Cardiac septum (tissue), 1 donor: ENCODE measurements around the gene POR. TPM values are rescaled to one million over a fixed set of nuclear protein-coding genes. Genes with fewer than 3 reads are reported as not detected.
"Not testable (repeated sequence)": the region's sequence is repeated elsewhere in the genome, so short reads cannot be mapped to it uniquely, and the experiment has no call there.

ENCODE experiments used
- DNase-seq: peaks from one replicate; pipeline ENCODE4 v3.0.0-alpha.2; 2020; ENCODE audit warnings: low spot score
- intact Hi-C: fragments of 100-400 bp; cut with DNase I; formaldehyde crosslinking; loops from one replicate; pipeline ENCODE4 v1.14.0; 2022
- long read RNA-seq: library from polyadenylated mRNA; unstranded; transcript quantifications from one replicate; pipeline ENCODE4 v2.0.0, GENCODE V29; 2021
- total RNA-seq: library from RNA; stranded (reverse); fragmentation: NEBNext Ultra II Directional; extraction: Animal tissue kit (Norgen Biotek cat#: 25700); gene quantifications from one replicate; pipeline ENCODE4 v1.2.1, GENCODE V29; 2021
- donor health status: DM: no; HTN: no; CAD: no.

POR gene
- total RNA-seq = 39.7 TPM
- long read RNA-seq, transcript POR-218 (16 exons, 2,522 nt) = major isoform, 16 of 54 reads
- long read RNA-seq, partial matches to known transcripts = 30 of 54 reads
- long read RNA-seq, other reads (novel, unspliced or antisense) = 6 of 54 reads

- peak; percentile 99 for DNase-seq
- intact Hi-C loops = loop anchor here (2.0 to 5.0 kb wide), 2 partner anchors 36 to 52 kb away; partner anchors contain the start of gene RHBDD2
Measured at GRCh38 chr7:75914655-75915415, at the start of gene POR. TSS of gene POR (plus strand) at chr7:75915155. CDS start at chr7:75954002, 38,847 bp downstream.

- intact Hi-C loops = loop anchor here (1.0 to 10.0 kb wide), 2 partner anchors 154 to 259 kb away; no protein-coding TSS in a partner anchor
- no peak for DNase-seq
Measured at GRCh38 chr7:75866114-75866488, 48.9 kb upstream of the POR start.

GRCh38 chr7:75866489-75867389 is 48.2 kb upstream of the POR start:
- DNase-seq = peak; percentile 82

GRCh38 chr7:75867390-75867717 is 47.6 kb upstream of the POR start:
- DNase-seq = no peak
- intact Hi-C loops = loop anchor here (10.0 kb wide), 1 partner anchor 257 kb away; no protein-coding TSS in a partner anchor

More at GRCh38 chr7:75866489-75867389, 48.2 kb upstream of the POR start:
- intact Hi-C loops = loop anchor here (1.0 to 10.0 kb wide), 2 partner anchors 154 to 258 kb away; no protein-coding TSS in a partner anchor

GRCh38 chr7:75868153-75868552 is 46.8 kb upstream of the POR start:
- intact Hi-C loops = loop anchor here (10.0 kb wide), 1 partner anchor 257 kb away; no protein-coding TSS in a partner anchor
- no peak for DNase-seq

GRCh38 chr7:75869776-75870379 is 45.1 kb upstream of the POR start:
- intact Hi-C loops = loop anchor here (10.0 kb wide), 1 partner anchor 255 kb away; no protein-coding TSS in a partner anchor
- no peak for DNase-seq

GRCh38 chr7:75870557-75871161 is 44.3 kb upstream of the POR start:
- DNase-seq = no peak
- intact Hi-C loops = no loop called here

GRCh38 chr7:75872073-75872782 is 42.7 kb upstream of the POR start:
- intact Hi-C loops = no loop called here

GRCh38 chr7:75874180-75874579 is 40.8 kb upstream of the POR start:
- DNase-seq, intact Hi-C loops: not testable (repeated sequence)

More at GRCh38 chr7:75872073-75872782, 42.7 kb upstream of the POR start:
- no peak for DNase-seq

- intact Hi-C loops = loop anchor here (5.0 kb wide), 1 partner anchor 92 kb away; no protein-coding TSS in a partner anchor
- DNase-seq = no peak
Measured at GRCh38 chr7:75875113-75876080, 39.6 kb upstream of the POR start.

GRCh38 chr7:75876126-75876881 is 38.7 kb upstream of the POR start:
- intact Hi-C loops = loop anchor here (5.0 kb wide), 1 partner anchor 91 kb away; no protein-coding TSS in a partner anchor
- DNase-seq = no peak

- no peak for DNase-seq
- intact Hi-C loops = loop anchor here (2.0 to 5.0 kb wide), 2 partner anchors 36 to 89 kb away; partner anchors contain the start of gene POR
Measured at GRCh38 chr7:75878312-75878768, 36.6 kb upstream of the POR start.

GRCh38 chr7:75878769-75879611 is 36.0 kb upstream of the POR start, which contains the start of gene RHBDD2:
TSS of gene RHBDD2 (plus strand) at chr7:75879034. CDS start at chr7:75879083, 49 bp downstream.
- intact Hi-C loops = loop anchor here (2.0 to 5.0 kb wide), 2 partner anchors 36 to 88 kb away; partner anchors contain the start of gene POR
- peak; percentile 98 for DNase-seq

- intact Hi-C loops = loop anchor here (2.0 to 5.0 kb wide), 2 partner anchors 35 to 88 kb away; partner anchors contain the start of gene POR
- DNase-seq = no peak
Measured at GRCh38 chr7:75879771-75880184, 35.2 kb upstream of the POR start.

- DNase-seq = no peak
- intact Hi-C loops = no loop called here
Measured at GRCh38 chr7:75880242-75880641, 34.7 kb upstream of the POR start.
